ENCODE results near the gene URI1.
"Not testable (repeated sequence)": the region's sequence is repeated elsewhere in the genome, so short reads cannot be mapped to it uniquely, and the experiment has no call there.

The URI1 gene

GRCh38 chr19:29941828-29942403, at the start of gene URI1:
Gene URI1, plus strand, starts transcription at chr19:29942239. Its CDS starts 309 bp downstream, at chr19:29942548.
- peak; percentile 71 for DNase-seq

- DNase-seq = no peak
Measured at GRCh38 chr19:29893606-29894284, 48.3 kb upstream of the URI1 start.

GRCh38 chr19:29896802-29897201, 45.2 kb upstream of the URI1 start:
- peak; percentile 81 for DNase-seq

- DNase-seq = no peak
Measured at GRCh38 chr19:29897466-29897865, 44.6 kb upstream of the URI1 start.

- DNase-seq = no peak
Measured at GRCh38 chr19:29904017-29904416, 38.0 kb upstream of the URI1 start.

GRCh38 chr19:29908963-29909944, 32.8 kb upstream of the URI1 start:
- DNase-seq = no peak

- no peak for DNase-seq
Measured at GRCh38 chr19:29914933-29915332, 27.1 kb upstream of the URI1 start.

- not testable (repeated sequence) for DNase-seq
Measured at GRCh38 chr19:29915832-29916231, 26.2 kb upstream of the URI1 start.

- DNase-seq = no peak
Measured at GRCh38 chr19:29917911-29918310, 24.1 kb upstream of the URI1 start.

- no peak for DNase-seq
Measured at GRCh38 chr19:29918891-29919290, 23.1 kb upstream of the URI1 start.

- no peak for DNase-seq
Measured at GRCh38 chr19:29922972-29923371, 19.1 kb upstream of the URI1 start.

- no peak for DNase-seq
Measured at GRCh38 chr19:29923653-29924052, 18.4 kb upstream of the URI1 start.

- DNase-seq = no peak
Measured at GRCh38 chr19:29926031-29926430, 16.0 kb upstream of the URI1 start.

- no peak for DNase-seq
Measured at GRCh38 chr19:29926801-29927200, 15.2 kb upstream of the URI1 start.

GRCh38 chr19:29927944-29928625, 14.0 kb upstream of the URI1 start:
- DNase-seq = no peak

- DNase-seq = no peak
Measured at GRCh38 chr19:29928831-29929230, 13.2 kb upstream of the URI1 start.

- DNase-seq = no peak
Measured at GRCh38 chr19:29934257-29934656, 7.8 kb upstream of the URI1 start.

GRCh38 chr19:29934781-29935180, 7.3 kb upstream of the URI1 start:
- no peak for DNase-seq

- DNase-seq = no peak
Measured at GRCh38 chr19:29936409-29936808, 5.6 kb upstream of the URI1 start.

GRCh38 chr19:29939628-29940027, 2.4 kb upstream of the URI1 start:
- DNase-seq = no peak

GRCh38 chr19:29940971-29941585, 961 bp upstream of the URI1 start:
- DNase-seq = no peak

- peak; percentile 51 for DNase-seq
Measured at GRCh38 chr19:29942404-29943261, 594 bp downstream of the URI1 start.
